ENCODE data around the gene TRIM25.
A peak's percentile ranks its signal among the peaks of the same experiment; 100 is the strongest.
"Not testable (repeated sequence)": the region's sequence is repeated elsewhere in the genome, so short reads cannot be mapped to it uniquely, and the experiment has no call there.

The TRIM25 gene, protein sequence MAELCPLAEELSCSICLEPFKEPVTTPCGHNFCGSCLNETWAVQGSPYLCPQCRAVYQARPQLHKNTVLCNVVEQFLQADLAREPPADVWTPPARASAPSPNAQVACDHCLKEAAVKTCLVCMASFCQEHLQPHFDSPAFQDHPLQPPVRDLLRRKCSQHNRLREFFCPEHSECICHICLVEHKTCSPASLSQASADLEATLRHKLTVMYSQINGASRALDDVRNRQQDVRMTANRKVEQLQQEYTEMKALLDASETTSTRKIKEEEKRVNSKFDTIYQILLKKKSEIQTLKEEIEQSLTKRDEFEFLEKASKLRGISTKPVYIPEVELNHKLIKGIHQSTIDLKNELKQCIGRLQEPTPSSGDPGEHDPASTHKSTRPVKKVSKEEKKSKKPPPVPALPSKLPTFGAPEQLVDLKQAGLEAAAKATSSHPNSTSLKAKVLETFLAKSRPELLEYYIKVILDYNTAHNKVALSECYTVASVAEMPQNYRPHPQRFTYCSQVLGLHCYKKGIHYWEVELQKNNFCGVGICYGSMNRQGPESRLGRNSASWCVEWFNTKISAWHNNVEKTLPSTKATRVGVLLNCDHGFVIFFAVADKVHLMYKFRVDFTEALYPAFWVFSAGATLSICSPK

DNA sequence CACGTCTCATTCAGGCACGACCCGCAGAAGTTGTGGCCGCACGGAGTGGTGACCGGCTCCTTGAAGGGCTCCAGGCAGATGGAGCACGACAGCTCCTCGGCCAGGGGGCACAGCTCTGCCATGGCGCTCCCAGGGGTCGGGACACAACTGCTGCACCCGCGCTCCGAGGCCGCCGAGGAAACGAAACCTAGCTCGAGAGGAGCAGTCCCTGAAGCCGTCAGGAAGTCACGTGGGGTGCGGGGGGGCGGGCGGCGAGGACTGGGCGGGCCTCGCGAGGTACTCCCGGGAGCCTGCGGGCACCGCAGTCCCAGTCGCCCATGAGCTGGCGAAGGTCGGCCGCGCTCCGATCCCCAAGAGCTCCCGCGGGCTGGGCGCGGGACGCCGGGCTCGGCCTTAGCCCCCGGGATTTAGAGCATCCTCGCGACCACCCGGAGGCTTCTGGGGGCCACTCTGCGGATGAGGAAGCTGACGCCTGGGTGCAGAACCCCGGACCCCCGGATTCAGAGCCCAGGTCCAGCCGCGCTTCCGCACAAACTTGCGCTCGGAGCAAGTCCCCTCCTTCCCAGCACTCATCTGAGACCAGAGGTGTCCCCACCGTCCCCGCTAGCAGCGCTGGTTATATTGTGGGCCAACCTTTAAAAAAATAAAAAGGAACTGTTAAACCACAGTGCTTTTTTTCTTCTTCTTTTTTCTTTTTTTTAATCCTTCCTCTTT, at the start of gene TRIM25:
TRIM25 (minus strand) TSS at position 183 of the 714 bp plus-strand sequence; CDS start at position 122, 61 bp downstream.
- Histone ChIP-seq H3K27ac (ENCODE audit: low read length) (peak within 1 kb of the TSS; percentile 96), H3K27me3 (ENCODE audit: low read depth, low read length) (no peaks in the 10 kb centered on the region), H3K36me3 (ENCODE audit: control insufficient read depth in 1 of 2, insufficient read depth in 2 of 2, low read length in 2 of 2) (no peaks in the 10 kb centered on the region), H3K4me3 (ENCODE audit: low read depth in 1 of 2, low read length in 2 of 2) (peak within 1 kb of the TSS; percentile 68 to 99), H3K9me3 (ENCODE audit: control insufficient read depth in 1 of 2, low read length in 2 of 2) (no peaks in the 10 kb centered on the region), H3K4me1 (ENCODE audit: control insufficient read depth in 1 of 2, insufficient read depth in 2 of 2, low read length in 2 of 2) (peaks cover 23% of the 10 kb centered on the region in 2 donors)

DNA sequence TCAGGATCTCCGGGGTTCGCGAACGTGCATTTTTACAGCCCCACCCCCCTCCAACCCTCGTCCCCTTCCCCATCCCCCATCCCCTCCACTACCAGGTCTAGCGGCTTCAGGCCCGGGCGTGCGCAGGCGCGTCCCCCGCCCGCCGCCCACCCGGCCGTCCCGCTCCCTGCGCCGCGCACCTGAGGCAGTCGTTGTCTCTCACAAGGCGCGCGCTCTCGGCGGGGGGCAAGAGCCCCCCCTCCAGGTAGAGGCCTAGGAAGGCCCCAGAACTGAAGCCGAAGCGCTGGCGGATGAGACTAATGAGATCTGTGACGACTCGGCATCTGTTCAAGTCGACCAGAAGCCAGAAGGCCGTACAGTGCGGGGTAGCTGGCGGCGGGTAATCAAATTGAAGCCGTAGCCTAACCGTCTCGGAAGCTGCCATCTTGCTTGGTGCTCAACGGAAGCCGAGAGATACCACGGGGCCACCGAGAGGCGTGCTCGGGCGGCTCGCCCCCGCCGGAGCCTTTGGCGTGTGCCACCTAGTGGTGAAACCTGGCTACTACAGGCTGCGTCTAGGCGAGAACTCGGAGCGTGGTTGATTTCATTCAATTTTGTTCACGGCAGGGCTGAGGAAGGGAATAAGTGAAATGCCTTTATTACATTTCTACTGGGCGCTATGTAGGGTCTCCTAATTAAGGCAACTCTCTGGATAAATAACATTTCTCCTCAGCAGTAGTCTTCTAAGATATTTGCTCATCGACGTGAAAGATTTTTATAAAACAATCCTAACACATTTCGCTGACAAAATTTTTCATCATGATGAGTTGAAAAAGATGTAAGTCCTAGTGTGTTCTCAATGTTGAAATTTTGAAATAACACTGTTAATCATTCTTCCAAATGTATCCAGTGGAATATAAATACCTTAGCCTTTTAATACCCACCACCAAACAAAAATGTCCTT, 47.0 kb upstream of the TRIM25 start, which contains the start of gene COIL:
COIL (minus strand) TSS at position 455 of the 943 bp plus-strand sequence; CDS start at position 424, 31 bp downstream.
- Histone ChIP-seq H3K4me3 (ENCODE audit: low read depth in 1 of 2, low read length in 2 of 2) (peak within 1 kb of the TSS; percentile 79 to 89), H3K36me3 (ENCODE audit: control insufficient read depth in 1 of 2, insufficient read depth in 2 of 2, low read length in 2 of 2) (peaks cover 0 to 5% of the 10 kb centered on the region in 2 donors), H3K27me3 (ENCODE audit: low read depth, low read length) (no peaks in the 10 kb centered on the region), H3K9me3 (ENCODE audit: control insufficient read depth in 1 of 2, low read length in 2 of 2) (no peaks in the 10 kb centered on the region), H3K4me1 (ENCODE audit: control insufficient read depth in 1 of 2, insufficient read depth in 2 of 2, low read length in 2 of 2) (peaks cover 2 to 15% of the 10 kb centered on the region in 2 donors), H3K27ac (ENCODE audit: low read length) (peak within 1 kb of the TSS; percentile 77)

DNA sequence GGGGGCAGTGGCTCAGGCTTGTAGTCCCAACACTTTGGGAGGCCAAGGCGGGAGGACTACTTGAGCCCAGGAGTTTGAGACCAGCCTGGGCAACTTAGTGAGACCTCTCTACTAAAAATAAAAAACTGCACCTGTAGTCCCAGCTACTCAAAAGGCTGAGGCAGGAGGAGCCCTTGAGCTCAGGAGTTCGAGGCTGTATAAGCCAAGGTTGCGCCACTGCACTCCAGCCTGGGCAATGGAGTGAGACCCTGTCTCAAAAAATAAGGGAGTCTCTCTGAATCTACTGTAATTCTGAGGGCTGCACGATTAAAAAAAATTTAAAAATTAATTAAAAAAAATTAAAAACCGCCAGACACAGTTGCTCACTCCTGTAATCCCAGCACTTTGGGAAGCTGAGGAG, 43.1 kb upstream of the TRIM25 start:
- no peak overlapping the region for H3K4me3 ChIP-seq (ENCODE audit: low read depth in 1 of 2, low read length in 2 of 2)
- no peaks in the 10 kb centered on the region for H3K27me3 ChIP-seq (ENCODE audit: low read depth, low read length)
- H3K4me1 ChIP-seq (ENCODE audit: control insufficient read depth in 1 of 2, insufficient read depth in 2 of 2, low read length in 2 of 2), result peaks cover 2 to 15% of the 10 kb centered on the region in 2 donors
- peaks cover 0 to 5% of the 10 kb centered on the region in 2 donors for H3K36me3 ChIP-seq (ENCODE audit: control insufficient read depth in 1 of 2, insufficient read depth in 2 of 2, low read length in 2 of 2)
- H3K27ac ChIP-seq (ENCODE audit: low read length), result no peak overlapping the region
- no peaks in the 10 kb centered on the region for H3K9me3 ChIP-seq (ENCODE audit: control insufficient read depth in 1 of 2, low read length in 2 of 2)

DNA sequence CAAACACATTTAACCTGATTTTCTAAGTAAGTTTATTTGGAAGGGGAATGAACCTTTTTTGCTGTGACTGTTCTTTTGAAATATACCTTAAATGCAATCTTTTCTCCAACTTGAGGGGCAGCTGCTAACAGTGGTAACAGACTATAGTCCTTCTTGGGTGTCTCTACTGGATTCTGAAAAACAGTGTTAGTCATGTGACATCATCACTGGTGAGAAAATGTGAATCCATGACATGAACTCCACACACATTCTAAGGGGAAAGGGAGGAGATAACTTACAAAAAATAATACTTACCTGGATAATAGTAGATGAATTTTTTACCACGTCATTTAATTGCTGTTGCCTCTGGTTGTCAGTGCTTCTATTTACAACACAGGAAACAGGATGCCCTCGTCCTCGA, 35.7 kb upstream of the TRIM25 start:
- Histone ChIP-seq H3K36me3 (ENCODE audit: control insufficient read depth in 1 of 2, insufficient read depth in 2 of 2, low read length in 2 of 2) (peaks cover 6 to 25% of the 10 kb centered on the region in 2 donors), H3K4me1 (ENCODE audit: control insufficient read depth in 1 of 2, insufficient read depth in 2 of 2, low read length in 2 of 2) (no peaks in the 10 kb centered on the region), H3K27ac (ENCODE audit: low read length) (no peak overlapping the region), H3K4me3 (ENCODE audit: low read depth in 1 of 2, low read length in 2 of 2) (no peak overlapping the region), H3K27me3 (ENCODE audit: low read depth, low read length) (no peaks in the 10 kb centered on the region), H3K9me3 (ENCODE audit: control insufficient read depth in 1 of 2, low read length in 2 of 2) (no peaks in the 10 kb centered on the region)

DNA sequence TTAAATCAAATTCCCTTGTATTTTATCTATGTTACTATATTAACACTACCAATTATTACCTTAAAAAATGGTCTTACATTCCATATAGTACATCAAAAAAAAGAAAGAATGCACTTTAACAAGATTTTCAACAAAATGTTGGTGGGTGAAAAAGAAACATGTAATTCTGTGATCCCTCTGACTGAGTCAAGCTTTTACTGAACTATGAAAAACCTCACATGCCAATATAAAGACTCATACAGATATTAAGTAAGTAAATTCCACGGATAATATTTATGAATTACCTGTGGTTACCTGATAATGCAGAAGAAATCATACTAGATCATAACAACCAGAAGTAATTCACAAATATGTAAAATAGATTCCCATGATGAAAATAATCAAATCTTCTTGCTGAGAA, 34.6 kb upstream of the TRIM25 start:
- Histone ChIP-seq H3K4me3 (ENCODE audit: low read depth in 1 of 2, low read length in 2 of 2) (no peak overlapping the region), H3K36me3 (ENCODE audit: control insufficient read depth in 1 of 2, insufficient read depth in 2 of 2, low read length in 2 of 2) (peaks cover 6 to 31% of the 10 kb centered on the region in 2 donors), H3K9me3 (ENCODE audit: control insufficient read depth in 1 of 2, low read length in 2 of 2) (no peaks in the 10 kb centered on the region), H3K4me1 (ENCODE audit: control insufficient read depth in 1 of 2, insufficient read depth in 2 of 2, low read length in 2 of 2) (no peaks in the 10 kb centered on the region), H3K27me3 (ENCODE audit: low read depth, low read length) (no peaks in the 10 kb centered on the region), H3K27ac (ENCODE audit: low read length) (no peak overlapping the region)

DNA sequence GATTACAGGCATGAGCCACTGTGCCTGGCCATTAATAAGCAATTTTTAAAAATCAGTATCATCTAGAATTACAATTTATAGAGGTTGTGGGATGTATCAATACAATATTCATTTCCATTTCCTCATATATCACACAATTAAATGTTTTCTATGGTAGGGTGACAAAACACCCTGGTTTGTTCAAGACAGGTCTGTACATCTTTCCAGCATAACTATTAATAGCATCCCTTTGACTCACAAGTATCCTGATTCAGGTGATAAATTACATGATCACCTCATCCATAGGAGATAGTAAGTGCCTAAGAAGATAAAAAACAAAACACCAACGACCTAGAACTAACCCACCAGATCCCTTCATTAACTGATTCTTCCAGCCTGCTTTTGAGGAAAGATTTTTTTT, 33.9 kb upstream of the TRIM25 start:
- Histone ChIP-seq H3K27ac (ENCODE audit: low read length) (no peak overlapping the region), H3K27me3 (ENCODE audit: low read depth, low read length) (no peaks in the 10 kb centered on the region), H3K36me3 (ENCODE audit: control insufficient read depth in 1 of 2, insufficient read depth in 2 of 2, low read length in 2 of 2) (peaks cover 6 to 31% of the 10 kb centered on the region in 2 donors), H3K9me3 (ENCODE audit: control insufficient read depth in 1 of 2, low read length in 2 of 2) (no peaks in the 10 kb centered on the region), H3K4me1 (ENCODE audit: control insufficient read depth in 1 of 2, insufficient read depth in 2 of 2, low read length in 2 of 2) (no peaks in the 10 kb centered on the region), H3K4me3 (ENCODE audit: low read depth in 1 of 2, low read length in 2 of 2) (no peak overlapping the region)

DNA sequence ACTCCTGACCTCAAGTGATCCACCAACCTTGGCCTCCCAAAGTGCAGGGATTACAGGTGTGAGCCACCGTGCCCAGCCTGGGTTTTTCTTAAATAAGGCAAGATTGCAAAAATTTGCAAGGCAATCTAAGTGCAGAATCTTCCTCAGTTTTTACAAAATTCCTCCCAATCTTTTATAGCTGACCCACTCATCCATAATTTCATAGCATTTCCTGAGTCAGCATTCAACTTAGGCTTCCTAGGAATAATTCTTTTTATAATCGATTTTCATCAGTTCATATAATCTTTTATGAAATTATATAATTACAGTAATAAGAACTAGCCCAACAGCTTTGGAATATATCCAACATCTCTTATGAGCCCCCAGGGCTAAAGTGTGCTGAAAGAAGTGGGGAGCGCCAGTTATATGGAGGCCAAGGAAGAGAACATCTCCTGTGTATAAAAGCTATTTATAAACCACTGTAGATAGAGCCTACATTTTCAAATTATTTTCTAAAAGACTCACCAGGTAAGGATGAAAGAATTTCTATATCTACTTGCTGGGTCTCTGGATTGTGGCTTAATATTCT, 32.2 kb upstream of the TRIM25 start:
- H3K36me3 ChIP-seq (ENCODE audit: control insufficient read depth in 1 of 2, insufficient read depth in 2 of 2, low read length in 2 of 2), result peaks cover 15 to 45% of the 10 kb centered on the region in 2 donors
- no peaks in the 10 kb centered on the region for H3K9me3 ChIP-seq (ENCODE audit: control insufficient read depth in 1 of 2, low read length in 2 of 2)
- no peaks in the 10 kb centered on the region for H3K4me1 ChIP-seq (ENCODE audit: control insufficient read depth in 1 of 2, insufficient read depth in 2 of 2, low read length in 2 of 2)
- H3K27ac ChIP-seq (ENCODE audit: low read length), result no peak overlapping the region
- no peaks in the 10 kb centered on the region for H3K27me3 ChIP-seq (ENCODE audit: low read depth, low read length)
- no peak overlapping the region for H3K4me3 ChIP-seq (ENCODE audit: low read depth in 1 of 2, low read length in 2 of 2)

DNA sequence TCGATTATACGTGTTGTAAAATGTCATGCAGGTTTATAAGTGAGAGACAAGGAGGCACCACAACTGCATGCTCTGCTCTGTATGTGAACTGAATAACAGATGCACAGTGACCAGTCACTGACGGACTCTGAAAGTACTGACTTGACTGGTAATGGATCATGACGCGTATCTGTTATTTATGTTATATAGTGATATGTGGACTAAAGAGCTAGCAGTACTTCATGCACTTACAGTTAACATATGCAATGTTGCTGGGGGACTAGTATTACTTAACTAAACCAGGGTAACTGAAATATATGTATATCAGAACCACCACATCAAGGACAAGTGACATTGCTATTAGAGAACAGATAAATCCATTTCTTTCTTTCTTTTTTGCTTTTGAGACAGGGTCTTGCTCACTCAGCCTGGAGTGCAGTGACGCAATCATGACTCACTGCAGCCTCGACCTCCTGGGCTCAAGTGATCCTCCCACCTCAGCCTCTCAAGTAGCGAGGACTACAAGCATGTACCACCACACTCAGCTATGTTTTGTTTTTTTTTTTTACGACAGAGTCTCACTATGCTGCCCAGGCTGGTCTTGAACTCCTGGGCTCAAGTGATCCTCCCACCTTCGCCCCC, 29.8 kb upstream of the TRIM25 start:
- Histone ChIP-seq H3K36me3 (ENCODE audit: control insufficient read depth in 1 of 2, insufficient read depth in 2 of 2, low read length in 2 of 2) (peaks cover 10 to 42% of the 10 kb centered on the region in 2 donors), H3K27me3 (ENCODE audit: low read depth, low read length) (no peaks in the 10 kb centered on the region), H3K27ac (ENCODE audit: low read length) (no peak overlapping the region), H3K4me1 (ENCODE audit: control insufficient read depth in 1 of 2, insufficient read depth in 2 of 2, low read length in 2 of 2) (no peaks in the 10 kb centered on the region), H3K9me3 (ENCODE audit: control insufficient read depth in 1 of 2, low read length in 2 of 2) (no peaks in the 10 kb centered on the region), H3K4me3 (ENCODE audit: low read depth in 1 of 2, low read length in 2 of 2) (no peak overlapping the region)

DNA sequence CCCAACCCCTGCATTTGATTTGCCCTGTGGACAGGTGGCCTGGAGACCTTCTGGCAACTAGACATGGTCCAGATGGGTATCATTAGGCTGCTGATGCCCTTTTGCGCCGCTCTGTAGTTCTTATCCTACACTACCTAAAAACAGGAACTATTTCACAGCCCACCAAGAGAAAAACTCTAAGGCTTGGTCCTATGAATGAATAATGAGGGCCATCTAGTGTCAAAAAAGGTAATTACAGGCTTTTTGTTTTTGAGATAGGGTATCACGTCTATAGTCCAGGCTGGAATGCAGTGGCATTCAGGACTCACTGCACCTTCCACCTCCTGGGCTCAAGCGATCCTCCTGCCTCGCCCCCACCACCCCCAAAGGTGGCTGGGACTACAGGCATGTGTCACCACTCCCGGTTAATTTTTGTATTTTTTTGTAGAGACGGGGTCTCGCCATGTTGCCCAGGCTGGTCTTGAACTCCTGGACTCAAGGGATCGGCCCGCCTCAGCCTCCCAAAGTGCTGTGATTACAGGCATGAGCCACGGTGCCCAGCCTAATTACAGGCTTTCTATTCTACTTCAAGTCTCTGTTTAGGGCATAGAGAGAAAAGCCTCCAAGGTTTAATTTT, 26.1 kb upstream of the TRIM25 start:
- no peaks in the 10 kb centered on the region for H3K27me3 ChIP-seq (ENCODE audit: low read depth, low read length)
- peaks cover 19 to 55% of the 10 kb centered on the region in 2 donors for H3K36me3 ChIP-seq (ENCODE audit: control insufficient read depth in 1 of 2, insufficient read depth in 2 of 2, low read length in 2 of 2)
- H3K27ac ChIP-seq (ENCODE audit: low read length), result no peak overlapping the region
- H3K4me1 ChIP-seq (ENCODE audit: control insufficient read depth in 1 of 2, insufficient read depth in 2 of 2, low read length in 2 of 2), result no peaks in the 10 kb centered on the region
- no peak overlapping the region for H3K4me3 ChIP-seq (ENCODE audit: low read depth in 1 of 2, low read length in 2 of 2)
- H3K9me3 ChIP-seq (ENCODE audit: control insufficient read depth in 1 of 2, low read length in 2 of 2), result no peaks in the 10 kb centered on the region

DNA sequence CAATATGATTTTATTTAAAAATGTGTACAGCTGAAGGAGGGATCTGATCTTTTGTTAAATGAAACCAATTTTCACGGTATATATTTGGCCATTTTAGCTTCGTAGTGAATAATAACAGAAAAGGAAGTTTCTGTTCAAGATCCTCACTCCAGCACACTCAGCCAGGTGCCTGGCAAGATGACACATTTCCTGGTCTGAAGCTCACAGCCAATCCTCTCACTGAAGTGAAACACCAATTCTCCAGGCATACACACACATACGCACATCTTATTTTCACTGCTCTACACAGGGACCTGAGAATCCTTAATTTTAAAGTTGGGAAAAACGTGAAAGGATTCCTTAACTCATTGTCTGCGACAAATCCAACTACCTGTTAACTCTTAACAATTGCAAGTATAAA, 24.4 kb upstream of the TRIM25 start:
- H3K9me3 ChIP-seq (ENCODE audit: control insufficient read depth in 1 of 2, low read length in 2 of 2); H3K4me3 ChIP-seq (ENCODE audit: low read depth in 1 of 2, low read length in 2 of 2); H3K27ac ChIP-seq (ENCODE audit: low read length); H3K4me1 ChIP-seq (ENCODE audit: control insufficient read depth in 1 of 2, insufficient read depth in 2 of 2, low read length in 2 of 2); H3K27me3 ChIP-seq (ENCODE audit: low read depth, low read length): not testable (repeated sequence)
- peaks cover 23 to 64% of the 10 kb centered on the region in 2 donors for H3K36me3 ChIP-seq (ENCODE audit: control insufficient read depth in 1 of 2, insufficient read depth in 2 of 2, low read length in 2 of 2)

Data from muscle layer of duodenum (tissue), 2 donors.